ENCODE results near the gene SLC30A4.
A peak's percentile ranks its signal among the peaks of the same experiment; 100 is the strongest.

The SLC30A4 gene

DNA sequence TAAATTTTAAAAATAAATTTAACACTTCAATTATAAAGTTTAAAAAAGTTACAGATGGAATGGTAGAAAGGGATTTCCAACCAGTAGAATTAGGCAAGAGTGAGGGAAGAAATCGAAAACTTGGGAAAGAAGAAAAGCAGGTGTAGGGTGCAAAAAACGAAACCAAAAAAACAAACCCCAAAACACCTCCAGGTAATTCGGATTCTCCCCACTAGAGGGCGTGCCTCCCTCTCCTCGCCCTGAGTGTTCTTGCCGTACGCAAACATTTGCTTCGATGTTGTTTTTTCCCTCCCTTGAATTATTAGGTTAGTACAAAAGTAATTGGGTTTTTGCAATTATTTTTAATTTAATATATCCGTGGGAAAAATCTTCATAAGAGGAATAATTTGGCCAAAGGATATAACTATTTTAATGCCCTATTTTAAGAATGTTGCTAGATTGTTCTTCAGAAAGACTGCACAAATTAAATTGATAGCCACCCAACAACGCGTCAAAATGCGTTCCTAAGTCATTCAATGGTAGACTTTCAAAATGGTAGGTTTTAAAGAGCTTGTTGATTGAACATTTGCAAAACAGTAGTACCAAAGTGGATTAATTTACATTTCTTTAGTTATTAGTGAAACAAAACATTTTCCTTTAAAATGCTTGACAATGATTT, 63.7 kb downstream of the SLC30A4 start:
- ChIA-PET CTCF (interaction anchor here (0.6 to 8.3 kb wide), 48 partner anchors 9 to 338 kb away, joined by 3 to 363 read pairs (median 6); partner anchors contain the start of genes BLOC1S6 and SQOR), POLR2A (no interaction called here)
- no peak for DNase-seq (ENCODE audit: low read depth, low spot score)
- peak overlapping the region; percentile 55 for H3K4me3 ChIP-seq (ENCODE audit: low read depth, low read length)
- TF ChIP-seq, protein P1, sequence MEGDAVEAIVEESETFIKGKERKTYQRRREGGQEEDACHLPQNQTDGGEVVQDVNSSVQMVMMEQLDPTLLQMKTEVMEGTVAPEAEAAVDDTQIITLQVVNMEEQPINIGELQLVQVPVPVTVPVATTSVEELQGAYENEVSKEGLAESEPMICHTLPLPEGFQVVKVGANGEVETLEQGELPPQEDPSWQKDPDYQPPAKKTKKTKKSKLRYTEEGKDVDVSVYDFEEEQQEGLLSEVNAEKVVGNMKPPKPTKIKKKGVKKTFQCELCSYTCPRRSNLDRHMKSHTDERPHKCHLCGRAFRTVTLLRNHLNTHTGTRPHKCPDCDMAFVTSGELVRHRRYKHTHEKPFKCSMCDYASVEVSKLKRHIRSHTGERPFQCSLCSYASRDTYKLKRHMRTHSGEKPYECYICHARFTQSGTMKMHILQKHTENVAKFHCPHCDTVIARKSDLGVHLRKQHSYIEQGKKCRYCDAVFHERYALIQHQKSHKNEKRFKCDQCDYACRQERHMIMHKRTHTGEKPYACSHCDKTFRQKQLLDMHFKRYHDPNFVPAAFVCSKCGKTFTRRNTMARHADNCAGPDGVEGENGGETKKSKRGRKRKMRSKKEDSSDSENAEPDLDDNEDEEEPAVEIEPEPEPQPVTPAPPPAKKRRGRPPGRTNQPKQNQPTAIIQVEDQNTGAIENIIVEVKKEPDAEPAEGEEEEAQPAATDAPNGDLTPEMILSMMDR (IDR thresholded peaks at IDR 0.05; ENCODE audit: insufficient read depth, low read length, missing control alignments), result peak; percentile 85

DNA sequence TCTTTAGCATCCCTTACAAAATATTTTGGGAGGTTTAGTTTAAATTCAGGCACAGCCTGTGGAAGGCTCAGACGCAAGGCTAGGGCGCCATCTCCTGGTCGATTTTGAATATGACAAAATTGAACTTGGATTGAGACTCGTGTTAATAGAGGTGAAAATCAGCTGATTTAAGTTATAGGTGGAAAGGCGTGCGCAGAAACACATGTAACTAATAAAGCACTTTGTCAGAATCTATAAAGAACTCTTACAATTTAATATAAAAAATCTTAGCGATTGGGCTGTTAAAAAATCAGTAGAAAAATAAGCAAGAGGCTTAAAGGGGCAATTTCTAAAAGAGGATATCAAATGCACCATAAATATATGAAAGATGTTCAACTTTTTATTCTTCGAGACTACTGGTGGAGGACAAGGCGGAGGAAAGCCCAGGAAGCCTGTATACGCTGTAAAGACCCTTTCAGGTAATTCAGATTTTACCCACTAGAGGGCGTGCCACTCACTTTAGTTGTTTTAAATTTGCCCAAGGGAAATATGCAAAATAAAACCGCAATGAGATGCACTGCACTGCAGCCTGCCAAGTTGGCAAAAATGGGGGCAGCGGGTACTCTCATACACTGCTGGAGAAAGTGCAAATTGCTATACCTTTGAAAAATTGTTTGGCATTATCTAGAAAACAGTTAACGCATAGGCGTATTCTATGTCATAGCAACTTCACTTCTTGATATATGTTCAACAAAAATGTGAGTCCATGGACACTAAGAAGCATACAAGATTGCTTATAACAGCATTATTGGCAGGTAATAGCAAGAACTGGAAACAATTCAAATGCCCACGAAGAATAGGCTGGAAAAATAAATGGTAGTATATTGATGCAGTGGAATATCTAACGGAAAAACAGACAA, 64.7 kb downstream of the SLC30A4 start:
- H3K4me3 ChIP-seq (ENCODE audit: low read depth, low read length), result peak overlapping the region; percentile 55

DNA sequence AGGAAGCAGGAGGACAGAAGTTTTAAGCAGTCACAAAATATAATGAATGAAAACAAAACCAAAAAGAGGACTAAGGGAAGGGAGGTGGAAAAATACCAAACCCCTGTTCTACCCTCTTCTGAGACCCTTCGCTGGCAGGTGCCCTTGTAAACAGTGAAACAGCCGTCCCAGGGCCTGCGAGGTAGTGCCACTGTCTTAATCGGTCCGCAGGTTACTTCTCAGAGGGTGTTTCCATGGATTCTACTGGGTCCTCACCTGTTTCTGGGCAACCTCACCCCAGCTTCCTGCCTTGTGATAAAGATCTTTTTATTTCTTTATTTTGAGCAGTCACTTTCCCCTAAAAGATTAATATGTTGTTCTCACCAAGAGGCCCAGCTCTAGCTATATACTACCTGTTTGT, 65.3 kb downstream of the SLC30A4 start:
- no peak for DNase-seq (ENCODE audit: low read depth, low spot score)
- TF ChIP-seq, protein P1 (IDR thresholded peaks at IDR 0.05; ENCODE audit: insufficient read depth, low read length, missing control alignments), result no peak
- CTCF ChIA-PET, result interaction anchor here (0.7 to 8.3 kb wide), 58 partner anchors 11 to 336 kb away, joined by 3 to 363 read pairs (median 5); partner anchors contain the start of genes BLOC1S6 and SQOR
- no peak overlapping the region for H3K4me3 ChIP-seq (ENCODE audit: low read depth, low read length)
- POLR2A ChIA-PET, result no interaction called here

More for the DNA sequence above, 64.7 kb downstream of the SLC30A4 start:
- ChIA-PET POLR2A (no interaction called here), CTCF (interaction anchor here (0.7 to 8.3 kb wide), 68 partner anchors 10 to 337 kb away, joined by 3 to 363 read pairs (median 4); partner anchors contain the start of genes BLOC1S6 and SQOR)
- no peak for DNase-seq (ENCODE audit: low read depth, low spot score)
- TF ChIP-seq, protein P1 (IDR thresholded peaks at IDR 0.05; ENCODE audit: insufficient read depth, low read length, missing control alignments), result peak; percentile 60

DNA sequence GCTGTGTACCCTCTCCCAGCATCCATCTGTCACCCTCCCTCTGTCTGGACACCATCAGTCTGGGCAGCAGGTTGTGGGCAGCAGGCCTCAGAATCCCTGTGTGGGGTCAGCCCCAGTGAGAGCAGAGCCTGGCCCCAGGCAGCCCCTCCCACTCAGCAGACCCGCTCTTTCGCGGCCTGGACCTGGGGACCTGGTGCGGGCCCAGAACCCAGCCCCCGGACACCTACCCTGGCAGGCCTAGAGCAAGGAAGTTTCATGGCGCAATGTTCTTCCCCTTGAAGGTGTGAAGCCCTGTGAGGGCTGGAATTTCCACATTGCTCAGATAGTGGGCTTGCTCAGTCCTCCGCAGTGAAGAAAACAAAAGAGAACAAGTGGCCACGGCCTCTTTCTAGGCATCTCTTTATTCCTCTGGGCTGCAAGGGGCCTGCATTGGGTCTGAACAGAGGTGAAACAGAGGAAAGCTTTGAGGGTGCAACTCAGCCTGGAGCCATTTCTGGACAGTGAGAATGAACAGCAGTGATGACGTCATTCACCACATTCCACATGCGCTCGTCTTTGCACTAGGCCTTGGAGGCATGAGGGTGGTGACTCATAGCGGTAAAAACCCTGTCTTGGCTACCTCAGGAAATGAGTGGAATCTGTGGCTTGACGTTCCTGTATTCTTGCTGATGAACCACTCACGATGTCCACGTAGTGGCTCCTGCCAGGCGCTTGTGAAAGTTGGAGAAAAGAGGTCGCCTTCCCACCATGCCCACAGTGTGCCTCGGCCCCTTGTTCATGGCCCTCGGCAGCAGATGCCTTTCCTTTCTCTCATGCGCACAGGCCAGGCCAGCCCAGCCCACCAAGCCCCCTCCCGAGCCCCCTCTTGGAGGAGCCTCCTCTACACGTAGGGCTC, 66.1 kb downstream of the SLC30A4 start:
- no peak overlapping the region for H3K4me3 ChIP-seq (ENCODE audit: low read depth, low read length)
- ChIA-PET POLR2A (no interaction called here), CTCF (interaction anchor here (0.7 to 8.3 kb wide), 44 partner anchors 17 to 335 kb away, joined by 3 to 363 read pairs (median 6); partner anchors contain the start of gene BLOC1S6)
- TF ChIP-seq, protein P1 (IDR thresholded peaks at IDR 0.05; ENCODE audit: insufficient read depth, low read length, missing control alignments), result no peak
- peak; percentile 100 for DNase-seq (ENCODE audit: low read depth, low spot score)

DNA sequence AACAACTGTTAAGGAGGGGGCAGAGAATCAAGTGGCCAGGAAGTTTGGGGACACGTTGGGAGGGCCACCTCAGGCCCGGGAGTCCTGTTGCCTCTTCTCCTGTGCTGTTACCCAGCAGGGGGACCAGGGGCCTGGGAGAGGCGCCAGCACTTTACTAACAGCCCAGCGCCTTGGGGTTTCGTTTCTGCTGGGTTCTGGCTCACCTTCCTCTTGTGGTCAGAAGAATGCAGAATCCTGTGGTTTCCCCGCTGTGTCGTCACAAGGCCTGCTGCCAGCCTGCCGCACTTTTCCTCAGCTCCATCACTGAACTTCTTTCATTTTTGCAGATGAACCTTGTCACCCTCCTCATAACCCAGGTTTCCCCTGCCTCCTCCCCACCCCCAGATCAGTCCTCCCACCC, 67.7 kb downstream of the SLC30A4 start:
- POLR2A ChIA-PET, result interaction anchor here (0.7 kb wide), 1 partner anchor 198 kb away, joined by 3 read pairs; no protein-coding TSS in a partner anchor
- DNase-seq (ENCODE audit: low read depth, low spot score), result peak; percentile 94
- peak overlapping the region; percentile 20; the same call in 1 of the 2 replicates for H3K4me3 ChIP-seq (ENCODE audit: low read depth, low read length)
- CTCF ChIA-PET, result interaction anchor here (1.0 to 8.3 kb wide), 8 partner anchors 12 to 291 kb away, joined by 3 to 363 read pairs (median 8); a partner anchor contains a TSS
- TF ChIP-seq, protein P1 (IDR thresholded peaks at IDR 0.05; ENCODE audit: insufficient read depth, low read length, missing control alignments), result peak; percentile 37

All from AG04449 (cell line).